DOHH2 (cell line): ENCODE measurements around the gene COIL.

ENCODE experiments used
- EZH2phosphoT487 ChIP-seq: fragments of 200-600 bp; sonication (generic); IDR thresholded peaks from 2 replicates; pipeline ENCODE4 v1.6.1; 2017; ENCODE audit warnings: borderline replicate concordance, mild to moderate bottlenecking, antibody characterized with exemption, low read length, moderate library complexity, mixed read lengths
- TF ChIP-seq, protein P1 (sequence below): fragments of 200-600 bp; sonication (generic); IDR thresholded peaks from one replicate; pipeline ENCODE4 v1.5.1; 2014; ENCODE audit warnings: antibody characterized with exemption, mild to moderate bottlenecking, low read depth, low read length; ENCODE audit not compliant: poor library complexity, severe bottlenecking

DNA sequence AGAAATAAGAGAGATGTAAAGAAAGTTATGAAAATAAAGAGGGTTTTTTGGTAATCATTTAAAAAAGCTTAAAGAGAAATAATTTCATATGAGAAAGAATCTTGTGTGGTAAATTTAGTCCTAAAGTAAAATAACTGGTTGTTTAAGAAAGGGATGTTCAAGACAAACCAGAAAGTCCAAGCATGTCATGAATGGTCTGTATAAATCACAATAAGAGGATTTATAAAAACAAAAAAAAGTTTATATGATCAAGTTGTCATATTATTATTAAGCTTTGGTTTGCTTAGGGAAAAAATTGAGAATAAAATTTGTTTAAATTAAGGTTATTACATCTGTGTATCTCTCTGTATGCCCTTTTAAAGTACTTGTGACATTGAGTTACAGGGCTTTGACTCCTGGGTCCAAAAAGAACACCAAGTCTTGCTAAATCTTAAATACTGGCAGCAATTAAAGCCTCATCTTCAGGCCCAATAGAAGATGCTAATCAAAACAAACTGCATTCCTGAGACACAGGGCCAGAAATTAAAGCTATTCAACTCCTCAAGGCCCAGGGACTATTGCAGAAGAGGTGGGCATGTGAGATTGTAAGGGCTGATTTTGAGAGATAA is 31.4 kb downstream of the COIL start:
- TF ChIP-seq, protein P1, sequence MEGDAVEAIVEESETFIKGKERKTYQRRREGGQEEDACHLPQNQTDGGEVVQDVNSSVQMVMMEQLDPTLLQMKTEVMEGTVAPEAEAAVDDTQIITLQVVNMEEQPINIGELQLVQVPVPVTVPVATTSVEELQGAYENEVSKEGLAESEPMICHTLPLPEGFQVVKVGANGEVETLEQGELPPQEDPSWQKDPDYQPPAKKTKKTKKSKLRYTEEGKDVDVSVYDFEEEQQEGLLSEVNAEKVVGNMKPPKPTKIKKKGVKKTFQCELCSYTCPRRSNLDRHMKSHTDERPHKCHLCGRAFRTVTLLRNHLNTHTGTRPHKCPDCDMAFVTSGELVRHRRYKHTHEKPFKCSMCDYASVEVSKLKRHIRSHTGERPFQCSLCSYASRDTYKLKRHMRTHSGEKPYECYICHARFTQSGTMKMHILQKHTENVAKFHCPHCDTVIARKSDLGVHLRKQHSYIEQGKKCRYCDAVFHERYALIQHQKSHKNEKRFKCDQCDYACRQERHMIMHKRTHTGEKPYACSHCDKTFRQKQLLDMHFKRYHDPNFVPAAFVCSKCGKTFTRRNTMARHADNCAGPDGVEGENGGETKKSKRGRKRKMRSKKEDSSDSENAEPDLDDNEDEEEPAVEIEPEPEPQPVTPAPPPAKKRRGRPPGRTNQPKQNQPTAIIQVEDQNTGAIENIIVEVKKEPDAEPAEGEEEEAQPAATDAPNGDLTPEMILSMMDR = no peak
- TF ChIP-seq EZH2phosphoT487 = no peak
